Body of pancreas (tissue), 4 donors: ENCODE data around the gene CMTM4. TPM values are rescaled to one million over a fixed set of nuclear protein-coding genes. Genes with fewer than 3 reads are reported as not detected.

Experiments
- ATAC-seq: fragments of 150-250 bp; one replicate; pipeline ENCODE4 v1.9.1; 2016
- DNase-seq, 4 donors: peaks; one replicate each; pipeline ENCODE4 v3.0.0-alpha.2; 2019
- H3K27ac ChIP-seq, 4 donors: fragments of 200-600 bp; sonication (generic); 1 replicate in 3 of 4; 2 replicates in 1 of 4; pipeline versions ENCODE4 v1.5.1 to v1.6.1; 2016 to 2019; ENCODE audit warnings: mild to moderate bottlenecking in 1 of 4, mixed read lengths in 1 of 4, moderate library complexity in 1 of 4
- H3K27me3 ChIP-seq, 2 donors: fragments of 200-600 bp; sonication (generic); one replicate each; pipeline ENCODE4 v1.6.0; 2016; ENCODE audit warnings: mild to moderate bottlenecking in 1 of 2
- H3K36me3 ChIP-seq, 2 donors: fragments of 200-600 bp; sonication (generic); replicated peaks in 1 of 2; 2 replicates each; pipeline ENCODE4 v1.5.1; 2016; ENCODE audit warnings: low read depth in 2 of 2; ENCODE audit not compliant: insufficient read depth in 1 of 2
- H3K4me1 ChIP-seq: fragments of 200-600 bp; sonication (generic); one replicate; pipeline ENCODE4 v1.6.0; 2016
- H3K4me3 ChIP-seq, 2 donors: fragments of 200-600 bp; sonication (generic); 1 replicate in 1 of 2; 2 replicates in 1 of 2; pipeline ENCODE4 v1.5.1; 2016 to 2019
- H3K9me3 ChIP-seq, 3 donors: fragments of 200-600 bp; sonication (generic); 1 replicate in 2 of 3; 2 replicates in 1 of 3; pipeline ENCODE4 v1.5.1; 2016
- CTCF ChIP-seq, 7 experiments: fragments of 450-650 bp in 4 of 7; fragments of 200-600 bp in 3 of 7; sonication (generic) in 3 of 7; IDR thresholded peaks; one replicate each; pipeline ENCODE4 v1.5.1; 2016 to 2019; ENCODE audit warnings: antibody characterized with exemption in 7 of 7
- POLR2A ChIP-seq, 3 donors: fragments of 450-650 bp; IDR thresholded peaks; one replicate each; pipeline ENCODE4 v1.6.1; 2016; ENCODE audit warnings: antibody characterized with exemption in 3 of 3, mild to moderate bottlenecking in 2 of 3
- WGBS, 2 donors: methylation state at CpG; one replicate each; pipeline ENCODE4 v1.1.5; 2017; 5-methylcytosine and 5-hydroxymethylcytosine counted together
- intact Hi-C: fragments of 100-400 bp; cut with DNase I; formaldehyde crosslinking; loops from one replicate; pipeline ENCODE4 v1.15.1; 2023
- total RNA-seq, 2 donors: library from RNA; depleted of rRNA; stranded (reverse); fragments of >200 nt; gene quantifications; one replicate each; pipeline ENCODE4 v1.1.0, GENCODE V29; 2016

CMTM4 gene
- total RNA-seq, 2 donors from 2014 or later = 35.9 to 36.6 TPM

GRCh38 chr16:66677179-66677578 is 19.4 kb downstream of the CMTM4 start:
- WGBS, 2 donors = 81 to 88% methylated on average over 7 of the region's 7 CpGs
- no peak for TF ChIP-seq POLR2A (IDR thresholded peaks at IDR 0.05)
- TF ChIP-seq CTCF (IDR thresholded peaks at IDR 0.05) = no peak
- no peak for ATAC-seq
- H3K9me3 ChIP-seq = no peaks in the 10 kb centered on the region
- H3K36me3 ChIP-seq = no peaks in the 10 kb centered on the region
- H3K27ac ChIP-seq = no peak overlapping the region
- no peak for DNase-seq
- peaks cover 21% of the 10 kb centered on the region for H3K4me1 ChIP-seq
- no peak overlapping the region for H3K4me3 ChIP-seq
- H3K27me3 ChIP-seq = no peaks in the 10 kb centered on the region
- intact Hi-C loops = no loop called here

- H3K27ac ChIP-seq = no peak overlapping the region
- WGBS, 2 donors = 66 to 82% methylated on average over 3 of the region's 3 CpGs
- DNase-seq = no peak
Measured at GRCh38 chr16:66676599-66676998, 19.9 kb downstream of the CMTM4 start.

GRCh38 chr16:66673691-66674090 is 22.9 kb downstream of the CMTM4 start:
- no peak overlapping the region for H3K4me3 ChIP-seq
- intact Hi-C loops = no loop called here
- H3K9me3 ChIP-seq = no peaks in the 10 kb centered on the region
- ATAC-seq = no peak
- H3K27ac ChIP-seq = no peak overlapping the region
- DNase-seq = no peak
- no peak for TF ChIP-seq CTCF (IDR thresholded peaks at IDR 0.05)
- H3K36me3 ChIP-seq = no peaks in the 10 kb centered on the region
- WGBS, 2 donors = 78 to 93% methylated on average over 2 of the region's 2 CpGs
- no peaks in the 10 kb centered on the region for H3K27me3 ChIP-seq
- peaks cover 11% of the 10 kb centered on the region for H3K4me1 ChIP-seq

More at GRCh38 chr16:66676599-66676998, 19.9 kb downstream of the CMTM4 start:
- H3K36me3 ChIP-seq = no peaks in the 10 kb centered on the region
- no peak for ATAC-seq
- peaks cover 21% of the 10 kb centered on the region for H3K4me1 ChIP-seq
- H3K27me3 ChIP-seq = no peaks in the 10 kb centered on the region
- no peaks in the 10 kb centered on the region for H3K9me3 ChIP-seq
- intact Hi-C loops = no loop called here
- no peak overlapping the region for H3K4me3 ChIP-seq
- TF ChIP-seq CTCF (IDR thresholded peaks at IDR 0.05) (no peak), POLR2A (IDR thresholded peaks at IDR 0.05) (no peak)

- no peak overlapping the region for H3K4me3 ChIP-seq
- no peak overlapping the region for H3K27ac ChIP-seq
- no peaks in the 10 kb centered on the region for H3K9me3 ChIP-seq
- no peaks in the 10 kb centered on the region for H3K4me1 ChIP-seq
- WGBS, 2 donors = 92 to 96% methylated on average over 10 of the region's 10 CpGs
- no peaks in the 10 kb centered on the region for H3K27me3 ChIP-seq
- TF ChIP-seq POLR2A (IDR thresholded peaks at IDR 0.05) (no peak), CTCF (IDR thresholded peaks at IDR 0.05) (no peak)
- no peaks in the 10 kb centered on the region for H3K36me3 ChIP-seq
- intact Hi-C loops = no loop called here
- DNase-seq = no peak
- ATAC-seq = no peak
Measured at GRCh38 chr16:66670691-66671388, 25.7 kb downstream of the CMTM4 start.
